ENCODE results near the gene RHBDD1. TPM values are rescaled to one million over a fixed set of nuclear protein-coding genes. Genes with fewer than 3 reads are reported as not detected.

The RHBDD1 gene
- total RNA-seq, 1 experiment from 2014 or later, result 1.5 TPM

DNA sequence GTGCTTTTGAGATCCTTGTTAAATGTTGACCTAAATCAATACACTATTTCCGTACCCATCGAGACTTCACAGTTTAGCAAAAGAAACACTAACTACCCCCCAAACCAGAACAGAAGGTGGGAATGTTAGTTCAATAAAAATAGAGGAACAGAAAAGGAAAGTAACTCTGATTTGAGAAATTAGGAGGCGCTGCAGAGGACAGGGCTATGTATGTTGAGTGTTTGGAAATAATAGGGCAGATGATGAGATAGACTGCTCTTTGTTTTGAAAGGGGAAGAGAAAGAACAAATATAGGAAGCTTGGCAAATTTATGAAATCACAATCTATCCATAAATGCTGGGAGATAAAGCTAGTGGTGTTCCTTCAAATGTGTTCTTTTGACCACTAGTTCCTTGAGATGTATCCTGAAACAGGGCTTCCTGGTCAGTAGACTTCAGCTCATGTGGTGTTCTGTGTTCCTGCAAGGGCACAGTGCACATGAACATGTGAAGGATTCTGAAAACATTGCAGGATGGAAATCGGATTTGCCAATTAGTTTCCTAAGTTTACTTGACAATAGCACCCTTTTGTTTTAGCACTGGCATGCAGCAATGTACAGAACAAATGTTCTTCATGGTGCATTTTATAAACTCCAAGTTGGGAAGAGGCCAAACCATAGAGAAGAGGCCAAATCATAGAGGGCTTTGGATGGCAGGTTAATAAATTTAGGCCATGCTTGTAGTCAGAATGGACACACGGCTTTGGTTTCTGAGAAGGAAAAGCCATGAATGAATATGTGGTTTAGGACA, 39.8 kb downstream of the RHBDD1 start:
- DNase-seq, result peak; percentile 50 to 89
- H3K9me3 ChIP-seq (replicated peaks), result no peaks in the 10 kb centered on the region
- no peaks in the 10 kb centered on the region for H3K36me3 ChIP-seq
- peak overlapping the region; percentile 64 for H3K27ac ChIP-seq
- peaks cover 40% of the 10 kb centered on the region for H3K4me1 ChIP-seq
- H3K4me3 ChIP-seq, result no peak overlapping the region
- H3K27me3 ChIP-seq, result no peaks in the 10 kb centered on the region

DNA sequence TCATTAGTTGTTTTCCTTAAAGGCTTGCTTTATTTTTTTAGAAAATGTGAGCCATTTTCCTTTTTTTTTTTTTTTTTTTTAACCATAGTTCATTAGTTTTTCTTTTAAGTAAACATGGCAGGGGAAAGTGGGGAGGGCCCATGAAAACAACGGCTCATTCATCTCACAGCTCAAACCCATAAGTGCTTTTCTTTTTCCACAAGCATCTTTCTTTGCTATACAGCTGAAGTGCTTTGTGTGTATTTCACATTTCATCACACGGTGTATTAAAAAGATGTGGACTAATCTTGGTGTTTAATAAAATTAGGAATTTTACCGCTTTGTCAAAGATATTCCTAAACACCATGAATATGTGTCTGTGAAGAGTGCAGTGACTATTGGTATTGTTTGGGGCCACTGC, 41.6 kb downstream of the RHBDD1 start:
- H3K27ac ChIP-seq, result no peak overlapping the region
- H3K9me3 ChIP-seq (replicated peaks), result peaks cover 6% of the 10 kb centered on the region; the same call in 1 of the 2 replicates
- H3K27me3 ChIP-seq, result no peaks in the 10 kb centered on the region
- H3K4me1 ChIP-seq, result peaks cover 40% of the 10 kb centered on the region
- no peaks in the 10 kb centered on the region for H3K36me3 ChIP-seq
- no peak for DNase-seq
- no peak overlapping the region for H3K4me3 ChIP-seq

DNA sequence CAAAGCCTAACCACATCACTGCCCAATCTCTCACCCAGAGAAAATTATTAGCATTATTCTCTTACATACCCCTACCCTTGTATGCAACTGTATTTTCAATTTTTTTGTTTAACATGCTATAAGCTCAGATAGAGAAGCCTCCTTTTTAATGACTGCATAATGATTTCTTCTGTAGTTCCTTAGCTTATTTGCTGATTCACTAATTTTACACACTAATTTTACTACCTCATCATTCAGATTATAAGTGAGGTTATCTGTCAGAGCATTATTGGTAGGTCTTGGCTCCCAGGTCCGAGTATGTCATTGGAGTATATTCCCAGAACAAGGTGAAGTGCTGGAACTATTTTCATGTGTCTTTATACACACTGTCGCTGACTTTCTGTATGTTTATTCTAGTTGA, 45.4 kb downstream of the RHBDD1 start:
- peaks cover 9% of the 10 kb centered on the region for H3K9me3 ChIP-seq (replicated peaks)
- H3K4me1 ChIP-seq, result peaks cover 10% of the 10 kb centered on the region
- no peaks in the 10 kb centered on the region for H3K36me3 ChIP-seq
- H3K27ac ChIP-seq, result no peak overlapping the region
- no peak for DNase-seq
- H3K4me3 ChIP-seq, result no peak overlapping the region
- no peaks in the 10 kb centered on the region for H3K27me3 ChIP-seq

DNA sequence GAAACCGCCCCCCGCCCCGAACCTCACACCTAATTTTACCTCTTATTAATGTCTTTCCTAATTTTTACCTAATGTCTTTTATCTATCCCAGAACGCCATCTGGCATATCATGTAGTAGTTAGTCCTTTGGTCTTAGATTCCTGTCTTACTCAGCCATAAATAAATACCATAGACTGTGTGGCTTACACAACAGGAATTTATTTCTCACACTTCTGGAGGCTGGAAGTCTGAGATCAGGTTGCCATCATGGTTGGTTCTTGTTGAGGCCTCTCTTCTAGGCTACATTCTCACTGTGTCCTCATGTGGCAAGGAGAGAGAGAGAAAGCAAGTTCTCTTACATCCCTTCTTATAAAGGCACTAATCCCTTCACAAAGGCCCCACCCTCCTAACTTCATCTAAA, 46.8 kb downstream of the RHBDD1 start:
- H3K27ac ChIP-seq, result no peak overlapping the region
- no peak for DNase-seq
- H3K27me3 ChIP-seq, result no peaks in the 10 kb centered on the region
- H3K4me3 ChIP-seq, result no peak overlapping the region
- H3K36me3 ChIP-seq, result no peaks in the 10 kb centered on the region
- H3K4me1 ChIP-seq, result no peaks in the 10 kb centered on the region
- peaks cover 9% of the 10 kb centered on the region for H3K9me3 ChIP-seq (replicated peaks)

DNA sequence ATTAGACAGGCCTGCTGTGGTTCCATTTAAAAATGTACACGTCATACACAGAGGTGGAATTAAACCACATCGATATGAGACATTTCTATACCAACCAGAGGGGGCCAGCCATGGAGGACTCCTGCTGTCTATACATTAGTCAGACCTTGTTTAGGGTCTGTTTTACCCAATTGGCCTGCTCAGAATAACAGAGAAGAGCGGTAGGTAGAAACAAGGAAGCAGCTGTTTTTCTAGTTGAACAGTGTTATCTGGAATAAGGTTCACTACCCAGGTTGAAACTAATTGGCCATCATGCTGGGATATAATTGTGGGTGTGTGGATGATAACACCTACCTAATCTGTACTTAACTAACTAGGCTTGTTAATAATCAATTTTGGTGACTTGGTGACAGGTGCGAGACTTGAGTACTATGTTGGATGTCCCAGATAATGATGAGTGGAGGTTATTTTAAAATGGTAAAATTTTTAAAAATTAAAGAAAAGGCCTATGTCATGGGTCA, 47.5 kb downstream of the RHBDD1 start:
- no peaks in the 10 kb centered on the region; the same call in 1 of the 2 replicates for H3K27me3 ChIP-seq
- H3K27ac ChIP-seq, result no peak overlapping the region
- no peak for DNase-seq
- no peaks in the 10 kb centered on the region for H3K4me1 ChIP-seq
- H3K9me3 ChIP-seq (replicated peaks), result peaks cover 9% of the 10 kb centered on the region
- H3K36me3 ChIP-seq, result no peaks in the 10 kb centered on the region
- no peak overlapping the region for H3K4me3 ChIP-seq

DNA sequence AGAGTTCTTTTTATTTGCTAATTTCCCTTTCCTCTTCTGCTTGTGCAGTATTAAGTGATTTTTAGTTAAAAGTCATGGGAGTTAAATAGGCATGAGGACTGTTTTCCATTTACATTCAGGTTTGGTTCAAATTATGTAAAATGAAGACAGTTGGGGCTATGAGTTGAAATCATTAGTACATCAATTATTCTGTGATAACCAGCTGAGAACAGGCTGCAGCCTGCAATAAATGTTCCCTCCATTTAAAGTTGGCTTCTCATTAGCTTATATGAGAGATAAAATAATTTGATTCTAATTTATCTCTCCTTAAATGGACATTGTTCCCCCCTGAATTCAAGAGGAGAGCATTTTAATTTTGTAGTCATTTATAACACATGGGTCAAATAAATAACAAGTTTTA, 48.3 kb downstream of the RHBDD1 start:
- H3K27ac ChIP-seq, result no peak overlapping the region
- H3K36me3 ChIP-seq, result no peaks in the 10 kb centered on the region
- no peaks in the 10 kb centered on the region for H3K4me1 ChIP-seq
- H3K27me3 ChIP-seq, result no peaks in the 10 kb centered on the region; the same call in 1 of the 2 replicates
- no peak for DNase-seq
- peaks cover 9% of the 10 kb centered on the region for H3K9me3 ChIP-seq (replicated peaks)
- H3K4me3 ChIP-seq, result no peak overlapping the region

DNA sequence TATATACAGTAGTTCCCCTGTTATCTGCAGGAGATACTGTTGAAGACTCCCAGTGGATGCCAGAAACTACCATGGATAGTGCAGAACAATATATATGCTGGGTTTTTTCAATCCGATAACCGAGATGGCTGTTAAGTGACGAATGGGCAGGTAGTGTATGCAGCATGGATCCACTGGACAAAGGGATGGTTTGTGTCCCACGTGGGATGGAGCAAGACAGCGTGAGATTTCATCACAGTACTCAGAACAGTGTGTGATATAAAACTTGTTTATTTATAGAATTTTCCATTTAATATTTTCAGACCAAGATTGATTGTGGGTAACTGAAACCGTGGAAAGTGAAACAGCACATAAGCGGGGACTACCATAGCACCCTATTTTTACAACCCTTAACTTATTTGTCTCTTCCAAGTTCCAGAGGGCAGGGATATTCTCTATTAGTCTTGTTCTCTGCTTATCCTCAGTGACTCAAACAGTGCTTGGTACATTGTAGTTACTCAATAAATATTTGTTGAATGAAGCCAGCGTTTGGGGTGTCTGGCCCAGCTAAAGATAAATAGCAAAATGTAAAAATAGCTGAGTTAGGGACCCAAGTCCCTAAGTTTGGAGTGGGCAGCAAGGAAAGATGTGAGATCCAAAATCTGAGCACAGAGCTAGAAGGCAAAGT, 50.0 kb downstream of the RHBDD1 start:
- no peaks in the 10 kb centered on the region for H3K4me1 ChIP-seq
- no peak overlapping the region for H3K27ac ChIP-seq
- no peaks in the 10 kb centered on the region for H3K36me3 ChIP-seq
- no peaks in the 10 kb centered on the region; the same call in 1 of the 2 replicates for H3K27me3 ChIP-seq
- no peak for DNase-seq
- H3K4me3 ChIP-seq, result no peak overlapping the region
- H3K9me3 ChIP-seq (replicated peaks), result peaks cover 9% of the 10 kb centered on the region

DNA sequence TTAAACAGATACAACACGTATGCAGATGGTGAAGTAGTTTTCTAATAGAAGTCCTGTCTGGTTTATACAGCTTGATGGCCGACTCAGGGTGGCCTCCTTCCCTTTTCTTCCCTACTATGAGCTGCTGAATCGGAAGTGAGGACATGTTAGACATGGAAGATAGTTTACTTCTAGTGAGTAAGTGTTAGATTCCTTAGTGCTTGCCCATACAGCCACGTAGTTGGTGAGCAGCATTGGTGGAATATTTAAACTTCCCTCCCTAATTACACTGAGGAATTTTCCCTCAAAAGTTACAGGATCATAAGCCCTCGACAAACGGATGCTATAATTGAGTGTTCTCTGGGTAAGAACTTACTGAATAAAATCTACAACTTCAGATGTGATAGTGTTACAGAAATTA, 52.1 kb downstream of the RHBDD1 start:
- Histone ChIP-seq H3K36me3 (no peaks in the 10 kb centered on the region), H3K4me3 (no peak overlapping the region), H3K9me3 (replicated peaks) (peaks cover 2% of the 10 kb centered on the region; the same call in 1 of the 2 replicates), H3K27me3 (no peaks in the 10 kb centered on the region; the same call in 1 of the 2 replicates), H3K27ac (no peak overlapping the region), H3K4me1 (no peaks in the 10 kb centered on the region)
- no peak for DNase-seq

DNA sequence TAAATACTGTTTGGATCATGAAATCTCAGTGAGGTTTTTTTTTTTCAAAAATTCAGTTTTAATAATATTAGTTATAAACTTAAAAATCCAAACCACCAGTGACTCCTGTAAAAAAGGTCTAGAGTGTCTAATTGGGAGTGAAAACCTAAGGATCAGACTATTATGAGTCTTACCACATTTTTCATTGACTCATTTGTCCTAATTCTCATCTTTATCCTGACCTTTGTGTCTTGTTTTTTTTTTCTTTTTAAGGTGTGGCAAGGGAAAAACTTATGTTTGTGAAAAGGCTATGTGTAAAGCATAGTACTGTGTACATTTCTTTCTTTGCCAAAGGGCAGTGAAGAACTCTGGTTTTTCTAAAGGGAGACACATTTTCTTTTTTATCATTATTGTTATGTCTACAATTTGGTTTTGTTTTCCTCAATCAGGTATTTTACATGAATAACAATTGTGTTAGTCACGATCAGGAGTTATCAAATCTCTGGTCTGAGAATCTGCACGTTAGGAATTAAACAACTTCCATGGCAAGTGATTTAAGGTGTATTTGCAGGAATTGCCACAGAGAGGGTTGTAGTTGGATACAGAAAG, 52.6 kb downstream of the RHBDD1 start:
- Histone ChIP-seq H3K9me3 (replicated peaks) (no peaks in the 10 kb centered on the region), H3K27me3 (no peaks in the 10 kb centered on the region; the same call in 1 of the 2 replicates), H3K36me3 (no peaks in the 10 kb centered on the region), H3K27ac (no peak overlapping the region), H3K4me1 (no peaks in the 10 kb centered on the region), H3K4me3 (no peak overlapping the region)
- DNase-seq, result no peak

DNA sequence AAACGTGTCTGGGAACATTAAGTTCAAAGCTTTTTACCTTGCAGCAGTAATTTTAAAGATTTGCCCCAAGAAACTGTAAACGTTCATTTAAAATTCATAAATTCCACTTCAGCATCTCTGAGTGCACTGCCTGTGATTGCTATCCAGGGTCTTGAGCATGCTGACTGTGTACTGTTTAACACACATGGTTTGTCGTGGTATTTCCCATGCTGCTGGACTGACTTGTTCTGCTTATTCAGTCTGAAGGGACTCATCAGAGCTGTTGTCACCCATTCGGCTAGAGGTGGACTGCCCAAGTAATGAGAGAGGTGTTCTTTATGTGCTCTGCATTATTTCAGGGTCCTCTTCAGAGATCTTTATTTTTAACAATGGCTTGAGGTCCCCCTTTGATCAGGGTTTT, 53.1 kb downstream of the RHBDD1 start:
- H3K4me3 ChIP-seq, result no peak overlapping the region

DNA sequence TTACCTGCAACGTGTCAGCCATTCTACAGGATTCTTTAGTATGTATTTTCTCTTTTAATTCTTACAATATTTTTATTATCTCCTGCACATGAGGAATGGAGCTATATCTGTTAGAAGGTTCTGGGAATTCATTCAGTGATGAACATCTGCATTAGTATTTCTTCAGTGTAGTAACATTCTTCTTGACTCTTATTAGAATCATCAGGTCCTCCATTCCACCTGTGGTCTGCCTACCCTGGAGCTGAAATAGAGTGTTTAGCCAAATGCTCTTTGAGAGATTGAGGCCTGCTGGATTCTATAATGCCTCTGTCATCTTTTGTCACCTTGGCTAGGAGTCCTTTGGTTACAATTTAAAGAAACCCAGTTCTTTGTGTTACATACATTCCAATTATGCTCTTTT, 54.4 kb downstream of the RHBDD1 start:
- H3K27ac ChIP-seq, result no peak overlapping the region
- H3K36me3 ChIP-seq, result no peaks in the 10 kb centered on the region
- H3K4me1 ChIP-seq, result no peaks in the 10 kb centered on the region
- no peaks in the 10 kb centered on the region for H3K9me3 ChIP-seq (replicated peaks)
- no peak overlapping the region for H3K4me3 ChIP-seq
- no peak for DNase-seq
- H3K27me3 ChIP-seq, result no peaks in the 10 kb centered on the region; the same call in 1 of the 2 replicates

More for the DNA sequence above, 53.1 kb downstream of the RHBDD1 start:
- no peaks in the 10 kb centered on the region for H3K9me3 ChIP-seq (replicated peaks)
- H3K27me3 ChIP-seq, result no peaks in the 10 kb centered on the region; the same call in 1 of the 2 replicates
- no peaks in the 10 kb centered on the region for H3K36me3 ChIP-seq
- H3K4me1 ChIP-seq, result no peaks in the 10 kb centered on the region
- DNase-seq, result no peak
- no peak overlapping the region for H3K27ac ChIP-seq

DNA sequence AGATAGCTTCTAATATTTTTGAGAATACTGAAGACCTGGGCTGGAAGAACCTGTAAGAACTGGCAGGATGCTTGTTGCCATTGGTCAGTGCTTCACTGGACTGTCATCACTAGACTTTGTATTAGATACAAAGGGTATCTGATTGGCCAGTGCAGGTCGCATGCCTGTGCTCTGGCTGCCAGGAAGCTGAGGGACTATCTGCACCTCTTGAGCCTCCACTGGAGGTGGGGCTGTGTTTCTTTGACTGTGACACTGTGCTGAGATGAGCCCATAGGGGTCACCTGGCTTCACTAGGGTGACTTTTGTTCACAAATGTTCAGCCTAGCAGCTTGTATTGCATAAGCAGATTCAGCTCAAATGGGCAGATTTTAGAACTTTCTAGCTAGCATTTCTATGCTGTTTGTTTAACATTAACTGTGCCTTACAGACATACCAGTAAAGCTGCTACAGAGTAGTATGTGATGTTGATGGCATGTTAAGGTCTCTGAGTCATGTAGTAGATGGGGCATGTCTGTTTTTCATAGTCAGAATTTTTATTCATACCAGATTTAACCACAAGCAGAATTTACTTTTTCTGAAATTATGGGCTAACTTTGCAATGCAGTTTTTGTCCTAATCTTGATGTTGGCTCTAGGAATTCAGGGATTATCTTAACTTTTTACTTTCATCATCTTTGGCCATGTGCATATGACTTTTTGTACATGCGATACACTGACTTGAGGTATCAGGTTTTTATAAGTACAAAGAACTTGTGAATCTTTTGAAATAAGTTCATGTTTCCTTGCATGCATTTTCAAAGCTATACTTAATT, 56.1 kb downstream of the RHBDD1 start:
- no peaks in the 10 kb centered on the region for H3K4me1 ChIP-seq
- no peaks in the 10 kb centered on the region for H3K9me3 ChIP-seq (replicated peaks)
- no peak overlapping the region for H3K4me3 ChIP-seq
- DNase-seq, result no peak
- H3K27ac ChIP-seq, result no peak overlapping the region
- no peaks in the 10 kb centered on the region for H3K36me3 ChIP-seq
- H3K27me3 ChIP-seq, result no peaks in the 10 kb centered on the region; the same call in 1 of the 2 replicates

DNA sequence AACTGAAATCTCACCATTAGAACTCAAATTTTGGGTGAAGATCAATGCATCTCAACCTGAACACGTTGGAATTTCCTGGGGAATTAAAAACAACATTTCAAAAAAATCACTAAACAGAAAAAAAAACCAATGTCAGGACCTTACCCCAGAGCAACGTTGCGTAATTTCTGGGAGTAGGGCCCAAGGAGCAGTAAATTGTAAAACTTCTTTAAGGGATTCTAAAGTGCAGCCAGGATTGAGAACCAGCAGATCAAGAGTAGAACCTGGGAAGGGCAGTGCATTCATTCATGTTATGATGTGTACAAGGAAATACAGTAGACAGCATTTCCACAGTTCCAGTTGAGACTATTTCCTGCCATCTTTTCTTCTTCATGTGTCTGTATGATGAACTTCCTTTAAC, 56.9 kb downstream of the RHBDD1 start:
- H3K9me3 ChIP-seq (replicated peaks), result no peaks in the 10 kb centered on the region
- no peak overlapping the region for H3K27ac ChIP-seq
- no peaks in the 10 kb centered on the region for H3K36me3 ChIP-seq
- H3K4me3 ChIP-seq, result no peak overlapping the region
- no peaks in the 10 kb centered on the region; the same call in 1 of the 2 replicates for H3K27me3 ChIP-seq
- DNase-seq, result no peak
- H3K4me1 ChIP-seq, result no peaks in the 10 kb centered on the region

DNA sequence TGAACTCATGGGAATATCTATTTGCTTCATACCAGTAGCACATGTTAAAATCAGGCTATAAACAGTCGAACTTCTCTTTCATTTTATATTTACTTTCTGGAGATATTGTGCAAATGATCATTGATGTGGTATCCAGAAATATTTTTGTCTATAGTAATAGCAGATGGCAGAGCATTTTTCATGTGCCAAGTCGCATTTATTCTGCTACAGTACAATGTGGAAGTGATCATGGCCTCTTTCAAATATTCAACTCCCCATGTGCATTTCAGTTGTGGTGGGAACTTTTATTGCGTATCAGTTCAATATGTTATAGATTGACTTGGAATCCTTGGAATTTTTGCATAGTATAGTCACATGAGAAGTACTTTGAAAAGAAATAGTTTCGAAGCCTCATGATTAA, 57.4 kb downstream of the RHBDD1 start:
- H3K36me3 ChIP-seq, result no peaks in the 10 kb centered on the region
- DNase-seq, result no peak
- H3K27ac ChIP-seq, result no peak overlapping the region
- no peaks in the 10 kb centered on the region for H3K27me3 ChIP-seq
- H3K4me3 ChIP-seq, result no peak overlapping the region
- H3K9me3 ChIP-seq (replicated peaks), result no peaks in the 10 kb centered on the region
- H3K4me1 ChIP-seq, result no peaks in the 10 kb centered on the region
